DOHH2 (cell line): Measurements from ENCODE around the gene BBS12.

Source experiments
- H3F3A ChIP-seq: fragments of 200-600 bp; sonication (generic), shearing (Covaris generic); 2 replicates; pipeline ENCODE4 v1.6.0; 2016; ENCODE audit warnings: antibody characterized with exemption, mild to moderate bottlenecking; ENCODE audit not compliant: control insufficient read depth, insufficient read depth
- H3K27ac ChIP-seq: fragments of 200-600 bp; sonication (generic); 2 replicates; pipeline ENCODE4 v1.5.1; 2014; ENCODE audit warnings: low read depth, mild to moderate bottlenecking, low read length, moderate library complexity
- H3K27me3 ChIP-seq: fragments of 200-600 bp; sonication (generic); 2 replicates; pipeline ENCODE4 v1.6.1; 2014; ENCODE audit warnings: mild to moderate bottlenecking, low read length, mixed read lengths; ENCODE audit not compliant: control insufficient read depth
- H3K36me3 ChIP-seq: fragments of 200-600 bp; sonication (generic); 2 replicates; pipeline ENCODE4 v1.6.1; 2014; ENCODE audit warnings: mild to moderate bottlenecking, low read length, moderate library complexity, mixed read lengths; ENCODE audit not compliant: control insufficient read depth
- H3K4me1 ChIP-seq: fragments of 200-600 bp; sonication (generic); 2 replicates; pipeline ENCODE4 v1.6.1; 2014; ENCODE audit warnings: mild to moderate bottlenecking, low read length, mixed read lengths; ENCODE audit not compliant: control insufficient read depth
- H3K4me2 ChIP-seq: fragments of 200-600 bp; sonication (generic); 2 replicates; pipeline ENCODE4 v1.6.0; 2014; ENCODE audit warnings: mild to moderate bottlenecking, low read length, moderate library complexity
- H3K4me3 ChIP-seq: fragments of 200-600 bp; sonication (generic); 2 replicates; pipeline ENCODE4 v1.5.1; 2014; ENCODE audit warnings: mild to moderate bottlenecking, low read length, mixed read lengths
- H3K79me2 ChIP-seq: fragments of 200-600 bp; sonication (generic); 2 replicates; pipeline ENCODE4 v1.6.1; 2014; ENCODE audit warnings: mild to moderate bottlenecking, low read length, mixed read lengths; ENCODE audit not compliant: control insufficient read depth
- H3K9me2 ChIP-seq: fragments of 200-600 bp; sonication (generic); replicated peaks from 2 replicates; pipeline ENCODE4 v1.6.1; 2014; ENCODE audit warnings: mild to moderate bottlenecking, low read length, mixed read lengths; ENCODE audit not compliant: control insufficient read depth
- H3K9me3 ChIP-seq: fragments of 200-600 bp; sonication (generic); 2 replicates; pipeline ENCODE4 v1.6.1; 2014; ENCODE audit warnings: antibody characterized with exemption, low read length, mixed read lengths; ENCODE audit not compliant: control insufficient read depth, insufficient read depth
- H4K20me1 ChIP-seq: fragments of 200-600 bp; sonication (generic); 2 replicates; pipeline ENCODE4 v1.6.0; 2014; ENCODE audit warnings: low read depth, mild to moderate bottlenecking, antibody characterized with exemption, low read length, moderate library complexity; ENCODE audit not compliant: control insufficient read depth, insufficient read depth
- CTCF ChIP-seq: fragments of 200-600 bp; sonication (generic); IDR thresholded peaks from one replicate; pipeline ENCODE4 v1.5.1; 2014; ENCODE audit warnings: antibody characterized with exemption, mild to moderate bottlenecking, low read depth, low read length; ENCODE audit not compliant: poor library complexity, severe bottlenecking
- EZH2phosphoT487 ChIP-seq: fragments of 200-600 bp; sonication (generic); IDR thresholded peaks from 2 replicates; pipeline ENCODE4 v1.6.1; 2017; ENCODE audit warnings: borderline replicate concordance, mild to moderate bottlenecking, antibody characterized with exemption, low read length, moderate library complexity, mixed read lengths

Gene BBS12

GRCh38 chr4:122732329-122733026 lies at the start of gene BBS12:
BBS12 (plus strand) TSS chr4:122732704; CDS start chr4:122741893, 9,189 bp downstream.
- Histone ChIP-seq H4K20me1 (no peaks in the 10 kb centered on the region), H3K9me3 (no peaks in the 10 kb centered on the region), H3K36me3 (no peaks in the 10 kb centered on the region), H3K4me2 (peak within 1 kb of the TSS; percentile 89), H3K27me3 (no peaks in the 10 kb centered on the region), H3K4me3 (peak within 1 kb of the TSS; percentile 87), H3K27ac (no peak within 1 kb of the TSS), H3F3A (no peaks in the 10 kb centered on the region), H3K79me2 (no peaks in the 10 kb centered on the region), H3K9me2 (no peaks in the 10 kb centered on the region), H3K4me1 (peaks cover 14% of the 10 kb centered on the region)
- no peak for TF ChIP-seq EZH2phosphoT487
- peak; percentile 49 for TF ChIP-seq CTCF

GRCh38 chr4:122686691-122687090 lies 45.8 kb upstream of the BBS12 start:
- TF ChIP-seq CTCF (no peak), EZH2phosphoT487 (no peak)
- Histone ChIP-seq H3K4me1 (no peaks in the 10 kb centered on the region), H4K20me1 (no peaks in the 10 kb centered on the region), H3K27me3 (no peaks in the 10 kb centered on the region), H3K27ac (no peak overlapping the region), H3K36me3 (no peaks in the 10 kb centered on the region), H3K4me3 (no peak overlapping the region), H3K9me2 (no peaks in the 10 kb centered on the region), H3F3A (no peaks in the 10 kb centered on the region), H3K4me2 (no peak overlapping the region), H3K79me2 (no peaks in the 10 kb centered on the region), H3K9me3 (no peaks in the 10 kb centered on the region)

- Histone ChIP-seq H3K9me3 (no peaks in the 10 kb centered on the region), H3K27ac (no peak overlapping the region), H3K27me3 (no peaks in the 10 kb centered on the region), H4K20me1 (no peaks in the 10 kb centered on the region), H3F3A (no peaks in the 10 kb centered on the region), H3K79me2 (no peaks in the 10 kb centered on the region), H3K4me3 (no peak overlapping the region), H3K4me2 (no peak overlapping the region), H3K36me3 (no peaks in the 10 kb centered on the region), H3K4me1 (no peaks in the 10 kb centered on the region), H3K9me2 (no peaks in the 10 kb centered on the region)
- TF ChIP-seq EZH2phosphoT487 = no peak
- TF ChIP-seq CTCF = no peak
These were observed 44.9 kb upstream of the BBS12 start for GRCh38 chr4:122687531-122688061.
